HEK293 (cell line): Measurements from ENCODE around the gene C2CD4C.

Experiments
- KLF9 ChIP-seq: fragments of 450-650 bp; formaldehyde crosslinking; IDR thresholded peaks from 2 replicates; pipeline ENCODE4 v1.5.1; 2016; ENCODE audit warnings: missing biosample characterization, missing genetic modification characterization, low read depth
- MEIS1 ChIP-seq: sonication (generic); formaldehyde crosslinking; IDR thresholded peaks from 2 replicates; pipeline ENCODE4 v1.8.1; 2022; ENCODE audit warnings: missing genetic modification reagents, mild to moderate bottlenecking, borderline replicate concordance
- PRDM2 ChIP-seq: fragments of 450-650 bp; formaldehyde crosslinking; IDR thresholded peaks from 2 replicates; pipeline ENCODE4 v1.5.1; 2016; ENCODE audit warnings: missing biosample characterization, missing genetic modification characterization, borderline replicate concordance
- REPIN1 ChIP-seq: fragments of 450-650 bp; formaldehyde crosslinking; IDR thresholded peaks from 2 replicates; pipeline ENCODE4 v1.5.1; 2017; ENCODE audit warnings: missing biosample characterization, missing genetic modification characterization, low read depth
- SCRT1 ChIP-seq: fragments of 450-650 bp; formaldehyde crosslinking; IDR thresholded peaks from 2 replicates; pipeline ENCODE4 v1.5.1; 2016; ENCODE audit warnings: missing biosample characterization, missing genetic modification characterization, borderline replicate concordance
- SP2 ChIP-seq: fragments of 450-650 bp; formaldehyde crosslinking; IDR thresholded peaks from 2 replicates; pipeline ENCODE4 v1.5.1; 2016; ENCODE audit warnings: missing biosample characterization, missing genetic modification characterization
- SP7 ChIP-seq: fragments of 450-650 bp; formaldehyde crosslinking; IDR thresholded peaks from 2 replicates; pipeline ENCODE4 v1.5.1; 2016; ENCODE audit warnings: missing biosample characterization, missing genetic modification characterization
- ZBTB44 ChIP-seq: fragments of 450-650 bp; IDR thresholded peaks from 2 replicates; pipeline ENCODE4 v1.5.1; 2018; ENCODE audit warnings: missing biosample characterization, mild to moderate bottlenecking, missing genetic modification characterization
- ZNF121 ChIP-seq: fragments of 450-650 bp; formaldehyde crosslinking; IDR thresholded peaks from 2 replicates; pipeline ENCODE4 v1.5.1; 2016; ENCODE audit warnings: missing biosample characterization, missing genetic modification characterization
- ZNF148 ChIP-seq: fragments of 450-650 bp; formaldehyde crosslinking; IDR thresholded peaks from 2 replicates; pipeline ENCODE4 v1.5.0; 2017; ENCODE audit warnings: missing biosample characterization, missing genetic modification characterization, borderline replicate concordance
- ZNF155 ChIP-seq: fragments of 450-650 bp; formaldehyde crosslinking; IDR thresholded peaks from 2 replicates; pipeline ENCODE4 v1.5.1; 2016; ENCODE audit warnings: missing biosample characterization, missing genetic modification characterization
- ZNF280C ChIP-seq: fragments of 450-650 bp; formaldehyde crosslinking; IDR thresholded peaks from 2 replicates; pipeline ENCODE4 v1.5.1; 2016; ENCODE audit warnings: missing biosample characterization, missing genetic modification characterization
- ZNF398 ChIP-seq: fragments of 450-650 bp; formaldehyde crosslinking; IDR thresholded peaks from 2 replicates; pipeline ENCODE4 v1.5.1; 2017; ENCODE audit warnings: missing biosample characterization, missing genetic modification characterization
- ZNF514 ChIP-seq: fragments of 450-650 bp; formaldehyde crosslinking; IDR thresholded peaks from 2 replicates; pipeline ENCODE4 v1.5.1; 2016; ENCODE audit warnings: missing biosample characterization, missing genetic modification characterization
- ZNF529 ChIP-seq: fragments of 450-650 bp; formaldehyde crosslinking; IDR thresholded peaks from 2 replicates; pipeline ENCODE4 v1.5.1; 2017; ENCODE audit warnings: missing genetic modification characterization, missing biosample characterization; ENCODE audit not compliant: insufficient replicate concordance
- ZNF558 ChIP-seq: fragments of 450-650 bp; formaldehyde crosslinking; IDR thresholded peaks from 2 replicates; pipeline ENCODE4 v1.5.1; 2016; ENCODE audit warnings: missing biosample characterization, missing genetic modification characterization
- ZNF701 ChIP-seq: fragments of 450-650 bp; formaldehyde crosslinking; IDR thresholded peaks from 2 replicates; pipeline ENCODE4 v1.5.1; 2016; ENCODE audit warnings: missing biosample characterization, missing genetic modification characterization
- ZNF707 ChIP-seq: fragments of 450-650 bp; formaldehyde crosslinking; IDR thresholded peaks from 2 replicates; pipeline ENCODE4 v1.5.1; 2016; ENCODE audit warnings: missing biosample characterization, missing genetic modification characterization
- ZNF76 ChIP-seq: fragments of 450-650 bp; formaldehyde crosslinking; IDR thresholded peaks from 2 replicates; pipeline ENCODE4; 2016; ENCODE audit warnings: low read depth, missing biosample characterization, missing genetic modification characterization, borderline replicate concordance
- ZXDB ChIP-seq: fragments of 450-650 bp; formaldehyde crosslinking; IDR thresholded peaks from 2 replicates; pipeline ENCODE4 v1.5.1; 2016; ENCODE audit warnings: missing biosample characterization, missing genetic modification characterization
- TF ChIP-seq, protein P1 (sequence below): fragments of 450-650 bp; formaldehyde crosslinking; IDR thresholded peaks from 2 replicates; pipeline ENCODE4 v1.5.1; 2016; ENCODE audit warnings: missing biosample characterization, missing genetic modification characterization, borderline replicate concordance

Gene C2CD4C

GRCh38 chr19:408902-409515, at the start of gene C2CD4C (continued):
- TF ChIP-seq ZNF155 (tag by site-specific recombination) (no peak), KLF9 (tag by site-specific recombination) (peak; percentile 36; the same call in 1 of the 2 replicates), ZNF398 (peak; percentile 5; the same call in 1 of the 2 replicates), PRDM2 (tag by site-specific recombination) (no peak), SCRT1 (no peak), ZBTB44 (tag by site-specific recombination) (0 out of 2 replicates have a peak, but pooled peaks have one; percentile 17), ZNF558 (tag by site-specific recombination) (no peak), SP2 (tag by site-specific recombination) (peak; percentile 35), ZNF280C (no peak), ZNF148 (tag by site-specific recombination) (no peak), ZNF529 (tag by site-specific recombination) (no peak), MEIS1 (CRISPR knock-in tag) (no peak), ZNF701 (tag by site-specific recombination) (no peak), ZXDB (tag by site-specific recombination) (no peak), SP7 (tag by site-specific recombination) (no peak), ZNF76 (peak; percentile 38; the same call in 1 of the 2 replicates), ZNF707 (no peak), ZNF121 (tag by site-specific recombination) (no peak), REPIN1 (no peak), ZNF514 (tag by site-specific recombination) (no peak)
- TF ChIP-seq, protein P1, sequence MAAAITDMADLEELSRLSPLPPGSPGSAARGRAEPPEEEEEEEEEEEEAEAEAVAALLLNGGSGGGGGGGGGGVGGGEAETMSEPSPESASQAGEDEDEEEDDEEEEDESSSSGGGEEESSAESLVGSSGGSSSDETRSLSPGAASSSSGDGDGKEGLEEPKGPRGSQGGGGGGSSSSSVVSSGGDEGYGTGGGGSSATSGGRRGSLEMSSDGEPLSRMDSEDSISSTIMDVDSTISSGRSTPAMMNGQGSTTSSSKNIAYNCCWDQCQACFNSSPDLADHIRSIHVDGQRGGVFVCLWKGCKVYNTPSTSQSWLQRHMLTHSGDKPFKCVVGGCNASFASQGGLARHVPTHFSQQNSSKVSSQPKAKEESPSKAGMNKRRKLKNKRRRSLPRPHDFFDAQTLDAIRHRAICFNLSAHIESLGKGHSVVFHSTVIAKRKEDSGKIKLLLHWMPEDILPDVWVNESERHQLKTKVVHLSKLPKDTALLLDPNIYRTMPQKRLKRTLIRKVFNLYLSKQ: no peak
